Left renal cortex interstitium (tissue), 4 donors: ENCODE measurements around the gene PKDREJ. TPM values are rescaled to one million over a fixed set of nuclear protein-coding genes. Genes with fewer than 3 reads are reported as not detected.

ENCODE experiments used
- DNase-seq, 4 donors: peaks; one replicate each; pipeline ENCODE4 v3.0.0-alpha.2; 2013; ENCODE audit warnings: low read depth in 4 of 4, low spot score in 2 of 4, missing footprints in 1 of 4
- polyA plus RNA-seq, 4 donors: library from polyadenylated mRNA; unstranded; fragments of 120-200 nt; gene quantifications; one replicate each; pipeline ENCODE4 v1.2.1, GENCODE V29; 2013; ENCODE audit not compliant: insufficient read length in 4 of 4

The PKDREJ gene
- polyA plus RNA-seq, 4 donors, result 0.22 to 0.55 (median 0.32) TPM

- DNase-seq, result no peak
Observed at GRCh38 chr22:46241396-46242007, 21.6 kb downstream of the PKDREJ start.

- no peak for DNase-seq
Observed at GRCh38 chr22:46240907-46241306, 22.2 kb downstream of the PKDREJ start.

GRCh38 chr22:46240506-46240905 lies 22.6 kb downstream of the PKDREJ start:
- DNase-seq, result no peak

- no peak for DNase-seq
Observed at GRCh38 chr22:46240073-46240472, 23.1 kb downstream of the PKDREJ start.

- DNase-seq, result no peak
Observed at GRCh38 chr22:46239261-46240048, 23.7 kb downstream of the PKDREJ start.

- DNase-seq, result no peak
Observed at GRCh38 chr22:46238541-46238940, 24.6 kb downstream of the PKDREJ start.

- DNase-seq, result no peak
Observed at GRCh38 chr22:46237453-46238124, 25.6 kb downstream of the PKDREJ start.

GRCh38 chr22:46234969-46235368 lies 28.2 kb downstream of the PKDREJ start:
- no peak for DNase-seq

GRCh38 chr22:46233231-46233630 lies 29.9 kb downstream of the PKDREJ start:
- DNase-seq, result no peak

- DNase-seq, result no peak
Observed at GRCh38 chr22:46230262-46230901, 32.8 kb downstream of the PKDREJ start.

GRCh38 chr22:46229701-46230100 lies 33.4 kb downstream of the PKDREJ start:
- no peak for DNase-seq

- no peak for DNase-seq
Observed at GRCh38 chr22:46226577-46226976, 36.6 kb downstream of the PKDREJ start.

- DNase-seq, result no peak
Observed at GRCh38 chr22:46225631-46226030, 37.5 kb downstream of the PKDREJ start.

- no peak for DNase-seq
Observed at GRCh38 chr22:46224898-46225290, 38.2 kb downstream of the PKDREJ start.

- no peak for DNase-seq
Observed at GRCh38 chr22:46224044-46224897, 38.9 kb downstream of the PKDREJ start.

GRCh38 chr22:46220921-46221320 lies 42.2 kb downstream of the PKDREJ start:
- DNase-seq, result no peak

GRCh38 chr22:46219636-46220035 lies 43.5 kb downstream of the PKDREJ start:
- no peak for DNase-seq

- DNase-seq, result no peak
Observed at GRCh38 chr22:46214616-46215015, 48.5 kb downstream of the PKDREJ start.

- no peak for DNase-seq
Observed at GRCh38 chr22:46214149-46214548, 49.0 kb downstream of the PKDREJ start.

GRCh38 chr22:46213052-46213451 lies 50.1 kb downstream of the PKDREJ start:
- no peak for DNase-seq
